Activated CD8-positive, alpha-beta T cell treated with anti-CD3 and anti-CD28 coated beads for 36 hours (primary cell): ENCODE results near the gene WLS. TPM values are rescaled to one million over a fixed set of nuclear protein-coding genes. Genes with fewer than 3 reads are reported as not detected.
"Not testable (repeated sequence)": the region's sequence is repeated elsewhere in the genome, so short reads cannot be mapped to it uniquely, and the experiment has no call there.

Experiments
- ATAC-seq: fragments of 200-7000 bp; cut with Tn5 transposase; one replicate; pipeline ENCODE4 v1.10.0; 2021; ENCODE audit warnings: mild to moderate bottlenecking, moderate library complexity
- CTCF ChIA-PET: fragments of 350-600 bp; sonication (Branson Sonifier 250); formaldehyde crosslinking; loops from one replicate; lab custom pipeline; 2021; ENCODE audit warnings: antibody characterized with exemption; lab: Charles Lee
- POLR2A ChIA-PET: fragments of 350-600 bp; sonication (Branson Sonifier 250); formaldehyde crosslinking; loops from one replicate; lab custom pipeline; 2021; ENCODE audit warnings: antibody characterized with exemption; lab: Charles Lee
- DNase-seq: peaks from one replicate; pipeline ENCODE4 v3.0.0-alpha.2; 2020
- H3K27ac Mint-ChIP-seq: one replicate; pipeline ENCODE4 v1.8.0; 2021; ENCODE audit warnings: mild to moderate bottlenecking, mixed read lengths
- H3K27me3 Mint-ChIP-seq: one replicate; pipeline ENCODE4 v1.8.0; 2021; ENCODE audit warnings: mixed read lengths
- H3K36me3 Mint-ChIP-seq: one replicate; pipeline ENCODE4 v1.8.0; 2021; ENCODE audit warnings: low read depth, mixed read lengths
- H3K4me1 Mint-ChIP-seq: one replicate; pipeline ENCODE4 v1.8.0; 2021; ENCODE audit warnings: low read depth, mixed read lengths
- H3K4me3 Mint-ChIP-seq: one replicate; pipeline ENCODE4 v1.8.0; 2021; ENCODE audit warnings: mild to moderate bottlenecking, moderate library complexity, mixed read lengths
- H3K9me3 Mint-ChIP-seq: one replicate; pipeline ENCODE4 v1.8.0; 2021; ENCODE audit warnings: mixed read lengths
- CTCF ChIP-seq: fragments of 200-600 bp; IDR thresholded peaks from one replicate; pipeline ENCODE4 v1.8.0; 2022; ENCODE audit warnings: antibody characterized with exemption, mild to moderate bottlenecking
- intact Hi-C: fragments of 100-400 bp; cut with micrococcal nuclease; formaldehyde crosslinking; loops from one replicate; pipeline ENCODE4 v1.10.0; 2022
- total RNA-seq, 2 experiments: library from RNA; stranded (reverse); gene quantifications; one replicate each; pipeline ENCODE4 v1.2.3, GENCODE V29; 2021

WLS gene
- total RNA-seq, 2 experiments from 2014 or later: not detected

DNA sequence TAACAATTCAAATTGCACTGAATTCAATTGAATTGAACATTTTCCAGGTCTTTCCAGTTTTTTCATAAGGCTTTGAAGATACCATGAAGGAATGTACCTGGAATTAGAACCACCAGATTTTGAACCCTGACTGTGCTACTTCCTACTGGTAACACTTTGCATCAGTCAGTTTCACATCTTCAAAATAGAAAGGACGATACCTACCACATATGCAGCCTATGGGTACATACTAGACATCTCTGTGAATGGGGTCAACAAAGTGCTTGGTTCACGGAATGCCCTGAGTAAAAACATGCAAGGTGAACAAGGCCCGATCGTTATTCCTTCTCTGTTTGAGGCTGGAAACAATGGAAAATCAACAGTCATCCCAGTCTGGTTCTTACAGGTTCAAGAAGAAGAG lies 41.2 kb upstream of the WLS start:
- Mint-ChIP-seq H3K4me1 (no peaks in the 10 kb centered on the region), H3K9me3 (no peaks in the 10 kb centered on the region), H3K27me3 (no peaks in the 10 kb centered on the region), H3K36me3 (no peaks in the 10 kb centered on the region), H3K4me3 (no peak overlapping the region), H3K27ac (no peak overlapping the region)
- DNase-seq (no peak), ATAC-seq (no peak)
- ChIA-PET POLR2A (no interaction called here), CTCF (no interaction called here)
- no peak for TF ChIP-seq CTCF
- intact Hi-C loops: no loop called here

GRCh38 chr1:68271596-68271995 lies 39.3 kb upstream of the WLS start:
- Mint-ChIP-seq H3K4me3 (no peak overlapping the region), H3K36me3 (no peaks in the 10 kb centered on the region), H3K9me3 (no peaks in the 10 kb centered on the region), H3K27ac (no peak overlapping the region), H3K4me1 (no peaks in the 10 kb centered on the region), H3K27me3 (no peaks in the 10 kb centered on the region)
- intact Hi-C loops: no loop called here
- TF ChIP-seq CTCF: no peak
- ChIA-PET CTCF (no interaction called here), POLR2A (no interaction called here)
- no peak for DNase-seq
- no peak for ATAC-seq

- no peaks in the 10 kb centered on the region for H3K9me3 Mint-ChIP-seq
- no peaks in the 10 kb centered on the region for H3K4me1 Mint-ChIP-seq
Observed at GRCh38 chr1:68270951-68271350, 38.6 kb upstream of the WLS start.

GRCh38 chr1:68269637-68270430 lies 37.5 kb upstream of the WLS start:
- intact Hi-C loops: no loop called here
- no peak for TF ChIP-seq CTCF
- no peaks in the 10 kb centered on the region for H3K27me3 Mint-ChIP-seq
- CTCF ChIA-PET: no interaction called here
- H3K27ac Mint-ChIP-seq: no peak overlapping the region
- no peak for DNase-seq
- POLR2A ChIA-PET: no interaction called here
- no peak for ATAC-seq
- H3K4me3 Mint-ChIP-seq: no peak overlapping the region
- H3K4me1 Mint-ChIP-seq: no peaks in the 10 kb centered on the region
- no peaks in the 10 kb centered on the region for H3K9me3 Mint-ChIP-seq
- no peaks in the 10 kb centered on the region for H3K36me3 Mint-ChIP-seq

More at GRCh38 chr1:68270951-68271350, 38.6 kb upstream of the WLS start:
- no peak for DNase-seq
- Mint-ChIP-seq H3K4me3 (no peak overlapping the region), H3K27ac (no peak overlapping the region), H3K27me3 (no peaks in the 10 kb centered on the region), H3K36me3 (no peaks in the 10 kb centered on the region)
- ATAC-seq: no peak
- intact Hi-C loops: no loop called here
- CTCF ChIA-PET: no interaction called here
- POLR2A ChIA-PET: no interaction called here
- TF ChIP-seq CTCF: no peak

GRCh38 chr1:68268896-68269483 lies 36.7 kb upstream of the WLS start:
- no peaks in the 10 kb centered on the region for H3K4me1 Mint-ChIP-seq
- H3K36me3 Mint-ChIP-seq: no peaks in the 10 kb centered on the region
- intact Hi-C loops: no loop called here
- TF ChIP-seq CTCF: no peak
- DNase-seq: no peak
- CTCF ChIA-PET: no interaction called here
- no peak overlapping the region for H3K4me3 Mint-ChIP-seq
- POLR2A ChIA-PET: no interaction called here
- no peaks in the 10 kb centered on the region for H3K27me3 Mint-ChIP-seq
- H3K9me3 Mint-ChIP-seq: no peaks in the 10 kb centered on the region
- ATAC-seq: no peak
- H3K27ac Mint-ChIP-seq: no peak overlapping the region

DNA sequence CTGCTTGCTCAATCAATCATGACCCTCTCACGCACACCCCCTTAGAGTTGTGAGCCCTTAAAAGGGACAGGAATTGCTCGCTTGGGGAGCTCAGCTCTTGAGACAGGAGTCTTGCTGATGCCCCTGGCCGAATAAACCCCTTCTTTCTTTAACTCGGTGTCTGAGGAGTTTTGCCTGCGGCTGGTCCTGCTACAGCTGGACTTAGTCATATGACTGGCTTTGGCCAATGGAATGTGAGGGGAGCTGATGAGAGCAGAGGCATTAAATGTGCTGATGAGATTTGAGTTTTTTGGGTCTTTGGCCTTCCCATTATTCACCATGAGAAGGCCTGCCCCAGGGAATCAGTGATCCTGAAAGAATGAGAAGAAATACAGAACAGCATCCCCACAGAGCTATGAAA lies 24.5 kb upstream of the WLS start:
- intact Hi-C loops, H3K9me3 Mint-ChIP-seq, H3K4me3 Mint-ChIP-seq, CTCF ChIA-PET, POLR2A ChIA-PET, ATAC-seq, H3K27me3 Mint-ChIP-seq, H3K4me1 Mint-ChIP-seq, H3K36me3 Mint-ChIP-seq, DNase-seq, H3K27ac Mint-ChIP-seq: not testable (repeated sequence)
